ENCODE results near the gene CROCC2. TPM values are rescaled to one million over a fixed set of nuclear protein-coding genes. Genes with fewer than 3 reads are reported as not detected.

The CROCC2 gene
- total and polyA plus RNA-seq, 2 of the 13 experiments (the other 11 are each of a cell fraction or from before 2014, with no cell fraction given) = not detected

- TF ChIP-seq TEAD3 (CRISPR knock-in tag; optimal IDR thresholded peaks at IDR 0.05; ENCODE audit: borderline replicate concordance) = peak; percentile 29
- no peak for TF ChIP-seq ZBTB25 (CRISPR knock-in tag; IDR thresholded peaks at IDR 0.05)
- TF ChIP-seq ZNF547 (CRISPR knock-in tag; IDR thresholded peaks at IDR 0.05) = 0 out of 2 replicates have a peak, but pooled peaks have one; percentile 24
- TF ChIP-seq GATAD1 (CRISPR knock-in tag; IDR thresholded peaks at IDR 0.05) = no peak
- TF ChIP-seq ZNF441 (CRISPR knock-in tag; IDR thresholded peaks at IDR 0.05; ENCODE audit: borderline replicate concordance) = no peak
- TF ChIP-seq, protein P1, sequence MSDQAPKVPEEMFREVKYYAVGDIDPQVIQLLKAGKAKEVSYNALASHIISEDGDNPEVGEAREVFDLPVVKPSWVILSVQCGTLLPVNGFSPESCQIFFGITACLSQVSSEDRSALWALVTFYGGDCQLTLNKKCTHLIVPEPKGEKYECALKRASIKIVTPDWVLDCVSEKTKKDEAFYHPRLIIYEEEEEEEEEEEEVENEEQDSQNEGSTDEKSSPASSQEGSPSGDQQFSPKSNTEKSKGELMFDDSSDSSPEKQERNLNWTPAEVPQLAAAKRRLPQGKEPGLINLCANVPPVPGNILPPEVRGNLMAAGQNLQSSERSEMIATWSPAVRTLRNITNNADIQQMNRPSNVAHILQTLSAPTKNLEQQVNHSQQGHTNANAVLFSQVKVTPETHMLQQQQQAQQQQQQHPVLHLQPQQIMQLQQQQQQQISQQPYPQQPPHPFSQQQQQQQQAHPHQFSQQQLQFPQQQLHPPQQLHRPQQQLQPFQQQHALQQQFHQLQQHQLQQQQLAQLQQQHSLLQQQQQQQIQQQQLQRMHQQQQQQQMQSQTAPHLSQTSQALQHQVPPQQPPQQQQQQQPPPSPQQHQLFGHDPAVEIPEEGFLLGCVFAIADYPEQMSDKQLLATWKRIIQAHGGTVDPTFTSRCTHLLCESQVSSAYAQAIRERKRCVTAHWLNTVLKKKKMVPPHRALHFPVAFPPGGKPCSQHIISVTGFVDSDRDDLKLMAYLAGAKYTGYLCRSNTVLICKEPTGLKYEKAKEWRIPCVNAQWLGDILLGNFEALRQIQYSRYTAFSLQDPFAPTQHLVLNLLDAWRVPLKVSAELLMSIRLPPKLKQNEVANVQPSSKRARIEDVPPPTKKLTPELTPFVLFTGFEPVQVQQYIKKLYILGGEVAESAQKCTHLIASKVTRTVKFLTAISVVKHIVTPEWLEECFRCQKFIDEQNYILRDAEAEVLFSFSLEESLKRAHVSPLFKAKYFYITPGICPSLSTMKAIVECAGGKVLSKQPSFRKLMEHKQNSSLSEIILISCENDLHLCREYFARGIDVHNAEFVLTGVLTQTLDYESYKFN (CRISPR knock-in tag; conservative IDR thresholded peaks at IDR 0.05) = 0 out of 2 replicates have a peak, but pooled peaks have one; percentile 11
- no peak for TF ChIP-seq KLF6 (CRISPR knock-in tag; IDR thresholded peaks at IDR 0.05)
- TF ChIP-seq KDM5B (CRISPR knock-in tag; IDR thresholded peaks at IDR 0.05; ENCODE audit: borderline replicate concordance) = peak; percentile 37; the same call in 1 of the 2 replicates
- TF ChIP-seq, protein P2, sequence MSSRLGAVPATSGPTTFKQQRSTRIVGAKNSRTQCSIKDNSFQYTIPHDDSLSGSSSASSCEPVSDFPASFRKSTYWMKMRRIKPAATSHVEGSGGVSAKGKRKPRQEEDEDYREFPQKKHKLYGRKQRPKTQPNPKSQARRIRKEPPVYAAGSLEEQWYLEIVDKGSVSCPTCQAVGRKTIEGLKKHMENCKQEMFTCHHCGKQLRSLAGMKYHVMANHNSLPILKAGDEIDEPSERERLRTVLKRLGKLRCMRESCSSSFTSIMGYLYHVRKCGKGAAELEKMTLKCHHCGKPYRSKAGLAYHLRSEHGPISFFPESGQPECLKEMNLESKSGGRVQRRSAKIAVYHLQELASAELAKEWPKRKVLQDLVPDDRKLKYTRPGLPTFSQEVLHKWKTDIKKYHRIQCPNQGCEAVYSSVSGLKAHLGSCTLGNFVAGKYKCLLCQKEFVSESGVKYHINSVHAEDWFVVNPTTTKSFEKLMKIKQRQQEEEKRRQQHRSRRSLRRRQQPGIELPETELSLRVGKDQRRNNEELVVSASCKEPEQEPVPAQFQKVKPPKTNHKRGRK (CRISPR knock-in tag; IDR thresholded peaks at IDR 0.05) = 0 out of 2 replicates have a peak, but pooled peaks have one; percentile 15
- no peak for TF ChIP-seq ZNF362 (CRISPR knock-in tag; IDR thresholded peaks at IDR 0.05; ENCODE audit: borderline replicate concordance)
- TF ChIP-seq, protein P3, sequence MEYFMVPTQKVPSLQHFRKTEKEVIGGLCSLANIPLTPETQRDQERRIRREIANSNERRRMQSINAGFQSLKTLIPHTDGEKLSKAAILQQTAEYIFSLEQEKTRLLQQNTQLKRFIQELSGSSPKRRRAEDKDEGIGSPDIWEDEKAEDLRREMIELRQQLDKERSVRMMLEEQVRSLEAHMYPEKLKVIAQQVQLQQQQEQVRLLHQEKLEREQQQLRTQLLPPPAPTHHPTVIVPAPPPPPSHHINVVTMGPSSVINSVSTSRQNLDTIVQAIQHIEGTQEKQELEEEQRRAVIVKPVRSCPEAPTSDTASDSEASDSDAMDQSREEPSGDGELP (IDR thresholded peaks at IDR 0.05; ENCODE audit: borderline replicate concordance, low read depth) = no peak
- no peak for TF ChIP-seq ZNF672 (CRISPR knock-in tag; IDR thresholded peaks at IDR 0.05)
- peak in 1 of 2 experiments; percentile 43; a peak in 2 of 4 replicates for TF ChIP-seq NR2F1 (CRISPR knock-in tag; IDR thresholded peaks at IDR 0.05)
- no peak for TF ChIP-seq GTF3A (CRISPR knock-in tag; conservative IDR thresholded peaks at IDR 0.05)
- TF ChIP-seq SALL1 (CRISPR knock-in tag; IDR thresholded peaks at IDR 0.05) = peak; percentile 50
- TF ChIP-seq, protein P4, sequence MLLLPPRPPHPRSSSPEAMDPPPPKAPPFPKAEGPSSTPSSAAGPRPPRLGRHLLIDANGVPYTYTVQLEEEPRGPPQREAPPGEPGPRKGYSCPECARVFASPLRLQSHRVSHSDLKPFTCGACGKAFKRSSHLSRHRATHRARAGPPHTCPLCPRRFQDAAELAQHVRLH (CRISPR knock-in tag; IDR thresholded peaks at IDR 0.05; ENCODE audit: borderline replicate concordance, low read depth) = no peak
- TF ChIP-seq ZNF605 (CRISPR knock-in tag; IDR thresholded peaks at IDR 0.05) = peak; percentile 9; the same call in 1 of the 2 replicates
- peak; percentile 95 for TF ChIP-seq HNRNPL (IDR thresholded peaks at IDR 0.05; ENCODE audit: low read depth, low read length)
These were observed 16.3 kb upstream of the CROCC2 start (continued) for GRCh38 chr2:240889601-240890560.

Data from HepG2 (cell line).